KMS-11 (cell line): ENCODE measurements around the gene TMEM176A.

Source experiments
- H2AFZ ChIP-seq: fragments of 200-600 bp; sonication (generic); 2 replicates; pipeline ENCODE4 v1.6.1; 2016; ENCODE audit warnings: antibody characterized with exemption, mixed run types, low read depth
- H3K27ac ChIP-seq: fragments of 200-600 bp; sonication (generic); 2 replicates; pipeline ENCODE4 v1.6.1; 2016; ENCODE audit warnings: mild to moderate bottlenecking, mixed run types
- H3K27me3 ChIP-seq: fragments of 200-600 bp; sonication (generic); 2 replicates; pipeline ENCODE4 v1.6.1; 2017; ENCODE audit warnings: mild to moderate bottlenecking, low read depth, mixed run types, moderate library complexity; ENCODE audit not compliant: insufficient read depth
- H3K36me3 ChIP-seq: fragments of 200-600 bp; sonication (generic); 2 replicates; pipeline ENCODE4 v1.6.1; 2017; ENCODE audit warnings: mild to moderate bottlenecking, mixed run types; ENCODE audit not compliant: insufficient read depth
- H3K4me1 ChIP-seq: fragments of 200-600 bp; sonication (generic); 2 replicates; pipeline ENCODE4 v1.6.1; 2016; ENCODE audit warnings: mild to moderate bottlenecking, low read depth, mixed run types; ENCODE audit not compliant: poor library complexity, severe bottlenecking
- H3K4me2 ChIP-seq: fragments of 200-600 bp; sonication (generic); 2 replicates; pipeline ENCODE4 v1.7.0; 2016; ENCODE audit warnings: mild to moderate bottlenecking, mixed run types
- H3K4me3 ChIP-seq: fragments of 200-600 bp; sonication (generic); IDR thresholded peaks from 2 replicates; pipeline ENCODE4 v1.6.1; 2017; ENCODE audit warnings: low read depth, low read length, mixed read lengths; ENCODE audit not compliant: insufficient read depth
- H3K79me2 ChIP-seq: fragments of 200-600 bp; sonication (generic); 2 replicates; pipeline ENCODE4 v1.6.1; 2016; ENCODE audit warnings: low read depth, mixed run types; ENCODE audit not compliant: insufficient read depth
- H3K9ac ChIP-seq: fragments of 200-600 bp; sonication (generic); 2 replicates; pipeline ENCODE4 v1.6.1; 2016; ENCODE audit warnings: mild to moderate bottlenecking, mixed run types
- H4K20me1 ChIP-seq: fragments of 200-600 bp; sonication (generic); 2 replicates; pipeline ENCODE4 v1.6.1; 2016; ENCODE audit warnings: mild to moderate bottlenecking, mixed run types; ENCODE audit not compliant: insufficient read depth
- TF ChIP-seq, protein P1 (sequence below): fragments of 200-600 bp; sonication (generic); conservative IDR thresholded peaks from 2 replicates; pipeline ENCODE4 v1.6.1; 2017; ENCODE audit warnings: low read depth, mild to moderate bottlenecking, antibody characterized with exemption, low read length, moderate library complexity, mixed read lengths

TMEM176A gene

GRCh38 chr7:150797661-150798060 is 2.9 kb upstream of the TMEM176A start:
- TF ChIP-seq, protein P1, sequence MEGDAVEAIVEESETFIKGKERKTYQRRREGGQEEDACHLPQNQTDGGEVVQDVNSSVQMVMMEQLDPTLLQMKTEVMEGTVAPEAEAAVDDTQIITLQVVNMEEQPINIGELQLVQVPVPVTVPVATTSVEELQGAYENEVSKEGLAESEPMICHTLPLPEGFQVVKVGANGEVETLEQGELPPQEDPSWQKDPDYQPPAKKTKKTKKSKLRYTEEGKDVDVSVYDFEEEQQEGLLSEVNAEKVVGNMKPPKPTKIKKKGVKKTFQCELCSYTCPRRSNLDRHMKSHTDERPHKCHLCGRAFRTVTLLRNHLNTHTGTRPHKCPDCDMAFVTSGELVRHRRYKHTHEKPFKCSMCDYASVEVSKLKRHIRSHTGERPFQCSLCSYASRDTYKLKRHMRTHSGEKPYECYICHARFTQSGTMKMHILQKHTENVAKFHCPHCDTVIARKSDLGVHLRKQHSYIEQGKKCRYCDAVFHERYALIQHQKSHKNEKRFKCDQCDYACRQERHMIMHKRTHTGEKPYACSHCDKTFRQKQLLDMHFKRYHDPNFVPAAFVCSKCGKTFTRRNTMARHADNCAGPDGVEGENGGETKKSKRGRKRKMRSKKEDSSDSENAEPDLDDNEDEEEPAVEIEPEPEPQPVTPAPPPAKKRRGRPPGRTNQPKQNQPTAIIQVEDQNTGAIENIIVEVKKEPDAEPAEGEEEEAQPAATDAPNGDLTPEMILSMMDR = no peak
- no peaks in the 10 kb centered on the region for H3K4me1 ChIP-seq
- H4K20me1 ChIP-seq = no peaks in the 10 kb centered on the region
- no peak overlapping the region for H2AFZ ChIP-seq
- H3K79me2 ChIP-seq = no peaks in the 10 kb centered on the region
- no peaks in the 10 kb centered on the region for H3K36me3 ChIP-seq
- H3K9ac ChIP-seq = no peak overlapping the region
- no peak overlapping the region for H3K4me2 ChIP-seq
- H3K27me3 ChIP-seq = no peaks in the 10 kb centered on the region
- H3K27ac ChIP-seq = no peak overlapping the region
- no peak overlapping the region for H3K4me3 ChIP-seq

DNA sequence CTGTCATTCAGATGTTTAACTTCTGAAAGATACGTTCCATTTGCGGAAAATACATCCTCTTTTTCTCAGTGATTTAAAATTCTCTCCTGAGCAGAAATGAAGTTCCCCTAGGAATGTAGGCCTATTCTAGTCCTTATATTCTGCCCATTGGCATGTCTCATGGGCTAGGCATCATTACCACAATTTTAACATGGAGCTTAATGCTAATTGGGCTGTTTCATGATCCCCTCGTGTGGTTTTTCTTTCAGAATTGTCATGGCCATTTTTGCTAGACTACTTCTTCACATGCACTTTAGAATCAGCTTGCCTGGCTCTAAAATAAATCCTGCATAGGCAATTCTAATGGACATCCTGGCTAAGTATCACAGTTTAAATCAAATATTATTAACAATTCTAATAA is 1.4 kb upstream of the TMEM176A start:
- no peak overlapping the region for H3K9ac ChIP-seq
- H3K27me3 ChIP-seq = no peaks in the 10 kb centered on the region
- no peak overlapping the region for H3K27ac ChIP-seq
- TF ChIP-seq, protein P1 = no peak
- no peaks in the 10 kb centered on the region for H3K36me3 ChIP-seq
- no peaks in the 10 kb centered on the region for H3K79me2 ChIP-seq
- no peak overlapping the region for H2AFZ ChIP-seq
- no peaks in the 10 kb centered on the region for H3K4me1 ChIP-seq
- no peak overlapping the region for H3K4me2 ChIP-seq
- no peaks in the 10 kb centered on the region for H4K20me1 ChIP-seq
- no peak overlapping the region for H3K4me3 ChIP-seq

GRCh38 chr7:150799741-150800580 is 608 bp upstream of the TMEM176A start, which contains the start of gene TMEM176B:
Gene TMEM176B (minus strand): TSS chr7:150800364. CDS start chr7:150796569, 3,795 bp downstream.
- Histone ChIP-seq H3K4me1 (no peaks in the 10 kb centered on the region), H3K9ac (no peak within 1 kb of the TSS), H2AFZ (no peak within 1 kb of the TSS), H3K27me3 (no peaks in the 10 kb centered on the region), H3K4me2 (no peak within 1 kb of the TSS), H4K20me1 (no peaks in the 10 kb centered on the region), H3K79me2 (no peaks in the 10 kb centered on the region), H3K27ac (no peak within 1 kb of the TSS), H3K36me3 (no peaks in the 10 kb centered on the region), H3K4me3 (no peak within 1 kb of the TSS)
- TF ChIP-seq, protein P1 = no peak

- Histone ChIP-seq H3K4me2 (no peak overlapping the region), H4K20me1 (no peaks in the 10 kb centered on the region), H2AFZ (no peak overlapping the region), H3K9ac (no peak overlapping the region), H3K4me1 (no peaks in the 10 kb centered on the region), H3K27ac (no peak overlapping the region), H3K4me3 (no peak overlapping the region), H3K27me3 (no peaks in the 10 kb centered on the region), H3K36me3 (no peaks in the 10 kb centered on the region), H3K79me2 (no peaks in the 10 kb centered on the region)
- TF ChIP-seq, protein P1 = no peak
Measured at GRCh38 chr7:150801242-150801945, 825 bp downstream of the TMEM176A start.
